HG02678 (cell line): Measurements from ENCODE around the gene UST.
"Not testable (repeated sequence)": the region's sequence is repeated elsewhere in the genome, so short reads cannot be mapped to it uniquely, and the experiment has no call there.

Experiments
- ATAC-seq: cut with Tn5 transposase; IDR thresholded peaks from one replicate; pipeline ENCODE4 v1.9.1; 2021; ENCODE audit warnings: mild to moderate bottlenecking, moderate library complexity; ENCODE audit not compliant: unreplicated experiment

The UST gene

GRCh38 chr6:148735989-148736388 is 10.8 kb upstream of the UST start:
- ATAC-seq, result no peak

GRCh38 chr6:148736774-148737412 is 9.9 kb upstream of the UST start:
- no peak for ATAC-seq

- no peak for ATAC-seq
These were observed 9.0 kb upstream of the UST start for GRCh38 chr6:148737806-148738205.

GRCh38 chr6:148738946-148739821 is 7.6 kb upstream of the UST start:
- no peak for ATAC-seq

GRCh38 chr6:148739822-148740128 is 7.1 kb upstream of the UST start:
- no peak for ATAC-seq

- no peak for ATAC-seq
These were observed 3.4 kb upstream of the UST start for GRCh38 chr6:148743476-148743875.

GRCh38 chr6:148745926-148746325 is 904 bp upstream of the UST start:
- no peak for ATAC-seq

GRCh38 chr6:148747145-148747470 is 278 bp downstream of the UST start:
- peak; percentile 30 for ATAC-seq

GRCh38 chr6:148747471-148748165 is 788 bp downstream of the UST start:
- ATAC-seq, result peak; percentile 36

GRCh38 chr6:148749674-148750073 is 2.8 kb downstream of the UST start:
- no peak for ATAC-seq

GRCh38 chr6:148750838-148751792 is 4.3 kb downstream of the UST start:
- ATAC-seq, result no peak

GRCh38 chr6:148751793-148752170 is 5.0 kb downstream of the UST start:
- ATAC-seq, result no peak

GRCh38 chr6:148755379-148755778 is 8.5 kb downstream of the UST start:
- not testable (repeated sequence) for ATAC-seq

GRCh38 chr6:148757944-148758480 is 11.2 kb downstream of the UST start:
- ATAC-seq, result peak; percentile 18

GRCh38 chr6:148758492-148758891 is 11.7 kb downstream of the UST start:
- ATAC-seq, result peak; percentile 73

GRCh38 chr6:148760258-148760534 is 13.4 kb downstream of the UST start:
- ATAC-seq, result no peak

GRCh38 chr6:148760568-148761526 is 14.0 kb downstream of the UST start:
- peak; percentile 36 for ATAC-seq

GRCh38 chr6:148761527-148762011 is 14.7 kb downstream of the UST start:
- ATAC-seq, result no peak

- no peak for ATAC-seq
These were observed 15.4 kb downstream of the UST start for GRCh38 chr6:148762231-148762630.
